Activated CD4-positive, alpha-beta memory T cell treated with anti-CD3 and anti-CD28 coated beads for 36 hours (primary cell): ENCODE measurements around the gene CXCR1. TPM values are rescaled to one million over a fixed set of nuclear protein-coding genes. Genes with fewer than 3 reads are reported as not detected.
"Not testable (repeated sequence)": the region's sequence is repeated elsewhere in the genome, so short reads cannot be mapped to it uniquely, and the experiment has no call there.

Experiments
- CTCF ChIA-PET: fragments of 350-600 bp; sonication (Branson Sonifier 250); formaldehyde crosslinking; loops from one replicate; lab custom pipeline; 2021; ENCODE audit warnings: antibody characterized with exemption, inconsistent platforms; lab: Charles Lee
- POLR2A ChIA-PET: fragments of 350-600 bp; sonication (Branson Sonifier 250); formaldehyde crosslinking; loops from one replicate; lab custom pipeline; 2021; ENCODE audit warnings: antibody characterized with exemption; lab: Charles Lee
- DNase-seq: peaks from one replicate; pipeline ENCODE4 v3.0.0-alpha.2; 2020
- H3K27ac Mint-ChIP-seq: one replicate; pipeline ENCODE4 v1.8.0; 2021; ENCODE audit warnings: mixed read lengths
- H3K27me3 Mint-ChIP-seq: one replicate; pipeline ENCODE4 v1.8.0; 2021; ENCODE audit warnings: mixed read lengths
- H3K36me3 Mint-ChIP-seq: one replicate; pipeline ENCODE4 v1.8.0; 2021; ENCODE audit warnings: mixed read lengths
- H3K4me1 Mint-ChIP-seq: one replicate; pipeline ENCODE4 v1.8.0; 2021; ENCODE audit warnings: low read depth, mixed read lengths
- H3K4me3 Mint-ChIP-seq: one replicate; pipeline ENCODE4 v1.8.0; 2021; ENCODE audit warnings: mild to moderate bottlenecking, mixed read lengths
- H3K9me3 Mint-ChIP-seq: one replicate; pipeline ENCODE4 v1.8.0; 2021; ENCODE audit warnings: mixed read lengths
- intact Hi-C: fragments of 100-400 bp; cut with micrococcal nuclease; formaldehyde crosslinking; loops from one replicate; pipeline ENCODE4 v1.15.1; 2023
- total RNA-seq, 2 experiments: library from RNA; stranded (reverse); gene quantifications; one replicate each; pipeline ENCODE4 v1.2.3, GENCODE V29; 2021

CXCR1 gene
- total RNA-seq, 2 experiments from 2014 or later: not detected

- H3K4me1 Mint-ChIP-seq: peaks cover 6% of the 10 kb centered on the region
- H3K36me3 Mint-ChIP-seq: no peaks in the 10 kb centered on the region
- peak; percentile 81 for DNase-seq
- no peaks in the 10 kb centered on the region for H3K27me3 Mint-ChIP-seq
- intact Hi-C loops: loop anchor here (1.0 kb wide), 3 partner anchors 43 to 84 kb away; partner anchors contain the start of genes AAMP and PNKD
- H3K27ac Mint-ChIP-seq: no peak overlapping the region
- POLR2A ChIA-PET: no interaction called here
- H3K9me3 Mint-ChIP-seq: no peaks in the 10 kb centered on the region
- H3K4me3 Mint-ChIP-seq: no peak overlapping the region
- CTCF ChIA-PET: interaction anchor here (1.0 to 2.2 kb wide), 5 partner anchors 36 to 74 kb away, joined by 3 to 10 read pairs (median 4); partner anchors contain the start of gene GPBAR1
Observed at GRCh38 chr2:218186355-218186766, 19.6 kb upstream of the CXCR1 start.

GRCh38 chr2:218184331-218184730, 17.6 kb upstream of the CXCR1 start:
- Mint-ChIP-seq H3K9me3 (no peaks in the 10 kb centered on the region), H3K4me3 (no peak overlapping the region), H3K36me3 (no peaks in the 10 kb centered on the region), H3K4me1 (peaks cover 6% of the 10 kb centered on the region), H3K27ac (no peak overlapping the region), H3K27me3 (no peaks in the 10 kb centered on the region)
- intact Hi-C loops: no loop called here
- POLR2A ChIA-PET: no interaction called here
- CTCF ChIA-PET: interaction anchor here (1.3 to 2.6 kb wide), 4 partner anchors 13 to 73 kb away, joined by 4 to 10 read pairs (median 7); no protein-coding TSS in a partner anchor
- no peak for DNase-seq

- Mint-ChIP-seq H3K27ac (no peak overlapping the region), H3K9me3 (no peaks in the 10 kb centered on the region), H3K36me3 (no peaks in the 10 kb centered on the region), H3K4me1 (no peaks in the 10 kb centered on the region), H3K4me3 (no peak overlapping the region), H3K27me3 (no peaks in the 10 kb centered on the region)
- ChIA-PET CTCF (interaction anchor here (1.3 kb wide), 1 partner anchor 10 kb away, joined by 3 read pairs; no protein-coding TSS in a partner anchor), POLR2A (no interaction called here)
- DNase-seq: no peak
- intact Hi-C loops: no loop called here
Observed at GRCh38 chr2:218180467-218181114, 13.8 kb upstream of the CXCR1 start.

GRCh38 chr2:218179782-218180181, 13.0 kb upstream of the CXCR1 start:
- CTCF ChIA-PET: no interaction called here
- intact Hi-C loops: no loop called here
- H3K4me1 Mint-ChIP-seq: no peaks in the 10 kb centered on the region

GRCh38 chr2:218172845-218173244, 6.1 kb upstream of the CXCR1 start:
- Mint-ChIP-seq H3K27ac (no peak overlapping the region), H3K27me3 (no peaks in the 10 kb centered on the region), H3K4me1 (peaks cover 4% of the 10 kb centered on the region), H3K36me3 (no peaks in the 10 kb centered on the region), H3K4me3 (no peak overlapping the region), H3K9me3 (no peaks in the 10 kb centered on the region)
- ChIA-PET POLR2A (no interaction called here), CTCF (interaction anchor here (1.1 to 1.2 kb wide), 2 partner anchors 13 to 83 kb away, joined by 3 to 5 read pairs; no protein-coding TSS in a partner anchor)
- intact Hi-C loops: no loop called here
- DNase-seq: no peak

More at GRCh38 chr2:218179782-218180181, 13.0 kb upstream of the CXCR1 start:
- no peak for DNase-seq
- H3K9me3 Mint-ChIP-seq: no peaks in the 10 kb centered on the region
- no peak overlapping the region for H3K4me3 Mint-ChIP-seq
- POLR2A ChIA-PET: no interaction called here
- H3K27me3 Mint-ChIP-seq: no peaks in the 10 kb centered on the region
- no peaks in the 10 kb centered on the region for H3K36me3 Mint-ChIP-seq
- no peak overlapping the region for H3K27ac Mint-ChIP-seq

- H3K4me1 Mint-ChIP-seq: peaks cover 13% of the 10 kb centered on the region
- H3K4me3 Mint-ChIP-seq, H3K9me3 Mint-ChIP-seq, H3K27ac Mint-ChIP-seq, H3K36me3 Mint-ChIP-seq, H3K27me3 Mint-ChIP-seq, POLR2A ChIA-PET, DNase-seq, intact Hi-C loops: not testable (repeated sequence)
- CTCF ChIA-PET: interaction anchor here (0.7 to 1.7 kb wide), 5 partner anchors 9 to 550 kb away, joined by 3 to 5 read pairs (median 4); no protein-coding TSS in a partner anchor
Observed at GRCh38 chr2:218171744-218172143, 5.0 kb upstream of the CXCR1 start.

GRCh38 chr2:218169757-218170546, 3.2 kb upstream of the CXCR1 start:
- H3K27ac Mint-ChIP-seq: no peak overlapping the region
- H3K9me3 Mint-ChIP-seq: no peaks in the 10 kb centered on the region
- no peak overlapping the region for H3K4me3 Mint-ChIP-seq
- intact Hi-C loops: loop anchor here (5.0 kb wide), 2 partner anchors 87 to 102 kb away; partner anchors contain the start of genes AAMP and PNKD
- peaks cover 17% of the 10 kb centered on the region for H3K4me1 Mint-ChIP-seq
- ChIA-PET CTCF (interaction anchor here (0.8 to 1.7 kb wide), 4 partner anchors 7 to 101 kb away, joined by 3 to 4 read pairs (median 4); no protein-coding TSS in a partner anchor), POLR2A (no interaction called here)
- DNase-seq: no peak
- H3K27me3 Mint-ChIP-seq: no peaks in the 10 kb centered on the region
- no peaks in the 10 kb centered on the region for H3K36me3 Mint-ChIP-seq

- Mint-ChIP-seq H3K27ac (no peak overlapping the region), H3K9me3 (no peaks in the 10 kb centered on the region), H3K4me3 (no peak overlapping the region), H3K36me3 (no peaks in the 10 kb centered on the region), H3K27me3 (no peaks in the 10 kb centered on the region), H3K4me1 (peaks cover 17% of the 10 kb centered on the region)
- intact Hi-C loops: loop anchor here (5.0 kb wide), 2 partner anchors 88 to 103 kb away; partner anchors contain the start of genes AAMP and PNKD
- ChIA-PET POLR2A (no interaction called here), CTCF (interaction anchor here (0.6 to 2.9 kb wide), 5 partner anchors 11 to 102 kb away, joined by 3 to 9 read pairs (median 4); no protein-coding TSS in a partner anchor)
- peak; percentile 75 for DNase-seq
Observed at GRCh38 chr2:218168635-218169462, 2.1 kb upstream of the CXCR1 start.

- Mint-ChIP-seq H3K9me3 (no peaks in the 10 kb centered on the region), H3K36me3 (no peaks in the 10 kb centered on the region), H3K4me3 (no peak overlapping the region), H3K4me1 (peaks cover 17% of the 10 kb centered on the region), H3K27me3 (no peaks in the 10 kb centered on the region), H3K27ac (no peak overlapping the region)
- intact Hi-C loops: loop anchor here (5.0 kb wide), 2 partner anchors 89 to 104 kb away; partner anchors contain the start of genes AAMP and PNKD
- DNase-seq: no peak
- ChIA-PET POLR2A (no interaction called here), CTCF (interaction anchor here (0.6 to 2.9 kb wide), 8 partner anchors 10 to 1085 kb away, joined by 3 to 9 read pairs (median 4); partner anchors contain the start of genes RUFY4 and TUBA4B)
Observed at GRCh38 chr2:218168016-218168415, 1.3 kb upstream of the CXCR1 start.

GRCh38 chr2:218162814-218163213, 3.9 kb downstream of the CXCR1 start:
- no peak overlapping the region for H3K4me3 Mint-ChIP-seq
- intact Hi-C loops: no loop called here
- POLR2A ChIA-PET: no interaction called here
- no peaks in the 10 kb centered on the region for H3K9me3 Mint-ChIP-seq
- peaks cover 3% of the 10 kb centered on the region for H3K27me3 Mint-ChIP-seq
- H3K27ac Mint-ChIP-seq: no peak overlapping the region
- H3K36me3 Mint-ChIP-seq: no peaks in the 10 kb centered on the region
- CTCF ChIA-PET: interaction anchor here (1.5 kb wide), 1 partner anchor 8 kb away, joined by 4 read pairs; no protein-coding TSS in a partner anchor
- no peak for DNase-seq
- peaks cover 12% of the 10 kb centered on the region for H3K4me1 Mint-ChIP-seq

GRCh38 chr2:218161644-218162043, 5.1 kb downstream of the CXCR1 start:
- DNase-seq: no peak
- Mint-ChIP-seq H3K36me3 (no peaks in the 10 kb centered on the region), H3K4me1 (peaks cover 3% of the 10 kb centered on the region), H3K9me3 (no peaks in the 10 kb centered on the region), H3K27me3 (peaks cover 3% of the 10 kb centered on the region), H3K27ac (no peak overlapping the region), H3K4me3 (no peak overlapping the region)
- POLR2A ChIA-PET: no interaction called here
- CTCF ChIA-PET: interaction anchor here (1.5 kb wide), 1 partner anchor 9 kb away, joined by 4 read pairs; no protein-coding TSS in a partner anchor
- intact Hi-C loops: no loop called here
